ENCODE data around the gene RNASE4. TPM values are rescaled to one million over a fixed set of nuclear protein-coding genes. Genes with fewer than 3 reads are reported as not detected.

RNASE4 gene
- total and polyA plus RNA-seq, 2 donors (not counting 3 experiments of a cell fraction or from before 2014, with no cell fraction given) = 6.9 to 27.4 TPM

GRCh38 chr14:20681348-20682126 is 2.8 kb upstream of the RNASE4 start:
- no TSS peak for BruUV-seq (replicated peaks)
- Histone ChIP-seq H3K4me3 (replicated peaks in 1 of 3; ENCODE audit: insufficient read depth in 1 of 3, low read depth in 1 of 3, low read length in 3 of 3) (peak overlapping the region; percentile 40 to 84 (median 80)), H3K27ac (ENCODE audit: insufficient read depth, low read depth, low read length) (peak overlapping the region; percentile 97), H3K9me3 (replicated peaks; ENCODE audit: control insufficient read depth, insufficient read depth, low read length) (no peaks in the 10 kb centered on the region), H3K27me3 (ENCODE audit: control insufficient read depth in 2 of 2, insufficient read depth in 2 of 2, low read length in 2 of 2) (peaks cover 4 to 6% of the 10 kb centered on the region in 2 experiments), H3K4me1 (ENCODE audit: control insufficient read depth, extremely low read depth, insufficient read depth, low read length) (peaks cover 27% of the 10 kb centered on the region), H3K4me2 (ENCODE audit: insufficient read depth, low read length) (peak overlapping the region; percentile 86), H3K36me3 (ENCODE audit: control insufficient read depth in 2 of 2, extremely low read depth in 1 of 2, insufficient read depth in 2 of 2, low read length in 2 of 2) (no peaks in the 10 kb centered on the region), H4K20me1 (replicated peaks; ENCODE audit: control insufficient read depth, extremely low read depth, insufficient read depth, low read length) (no peaks in the 10 kb centered on the region), H3K9ac (replicated peaks; ENCODE audit: extremely low read depth, insufficient read depth, low read length) (peak overlapping the region; percentile 97), H2AFZ (ENCODE audit: low read depth, low read length) (peak overlapping the region; percentile 98), H3K9me1 (replicated peaks; ENCODE audit: control insufficient read depth, extremely low read depth, insufficient read depth, low read length) (no peaks in the 10 kb centered on the region), H3K79me2 (ENCODE audit: control insufficient read depth, insufficient read depth, low read length) (no peaks in the 10 kb centered on the region)
- DNase-seq (ENCODE audit: low read depth, low spot score) (peak; percentile 91), FAIRE-seq (peak; percentile 93)
- ChIA-PET POLR2A (interaction anchor here (1.0 to 1.9 kb wide), 3 partner anchors 9 to 338 kb away, joined by 3 to 4 read pairs (median 4); partner anchors contain the start of genes PARP2 and TEP1), CTCF (interaction anchor here (1.1 to 6.4 kb wide), 11 partner anchors 9 to 338 kb away, joined by 3 to 49 read pairs (median 8); partner anchors contain the start of genes PARP2 and RNASE1)
- peak; percentile 18 for TF ChIP-seq GATA2 (IDR thresholded peaks at IDR 0.05; ENCODE audit: insufficient read depth, insufficient read length, low read depth, low read length)
- TF ChIP-seq MYC (IDR thresholded peaks at IDR 0.05; ENCODE audit: low read depth, low read length) = no peak
- dilution Hi-C loops (cut with MboI; ENCODE audit: extremely low pct_ligation_motif_present, low sequenced_read_pairs) (no loop called here), intact Hi-C loops (cut with micrococcal nuclease) (loop anchor here (1.0 to 2.0 kb wide), 4 partner anchors 18 to 269 kb away; partner anchors contain the start of gene TEP1)

DNA sequence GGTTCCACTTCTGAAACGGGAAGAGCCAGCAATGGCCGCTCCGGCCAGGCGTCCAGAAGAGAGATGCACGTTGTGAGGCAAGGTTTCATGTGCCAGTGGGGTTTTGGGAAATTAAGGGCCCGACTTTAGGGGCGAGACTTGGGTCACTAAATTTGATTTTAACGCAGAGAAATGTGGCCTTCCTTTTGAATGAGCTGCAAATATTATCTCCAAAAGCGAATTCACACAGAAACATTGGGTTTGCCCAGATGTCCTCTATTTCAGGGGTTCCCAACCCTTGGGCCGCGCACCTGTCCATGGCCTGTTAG is 2.3 kb upstream of the RNASE4 start:
- Histone ChIP-seq H3K36me3 (ENCODE audit: control insufficient read depth in 2 of 2, extremely low read depth in 1 of 2, insufficient read depth in 2 of 2, low read length in 2 of 2) (no peaks in the 10 kb centered on the region), H3K9me3 (replicated peaks; ENCODE audit: control insufficient read depth, insufficient read depth, low read length) (no peaks in the 10 kb centered on the region), H3K27me3 (ENCODE audit: control insufficient read depth in 2 of 2, insufficient read depth in 2 of 2, low read length in 2 of 2) (peaks cover 0 to under 1% of the 10 kb centered on the region in 2 experiments), H3K4me3 (replicated peaks in 1 of 3; ENCODE audit: insufficient read depth in 1 of 3, low read depth in 1 of 3, low read length in 3 of 3) (peak overlapping the region; percentile 40 to 84 (median 80)), H3K27ac (ENCODE audit: insufficient read depth, low read depth, low read length) (peak overlapping the region; percentile 97), H3K79me2 (ENCODE audit: control insufficient read depth, insufficient read depth, low read length) (no peaks in the 10 kb centered on the region), H3K9me1 (replicated peaks; ENCODE audit: control insufficient read depth, extremely low read depth, insufficient read depth, low read length) (no peaks in the 10 kb centered on the region), H3K4me2 (ENCODE audit: insufficient read depth, low read length) (peak overlapping the region; percentile 86), H3K4me1 (ENCODE audit: control insufficient read depth, extremely low read depth, insufficient read depth, low read length) (peaks cover 27% of the 10 kb centered on the region), H2AFZ (ENCODE audit: low read depth, low read length) (peak overlapping the region; percentile 98), H3K9ac (replicated peaks; ENCODE audit: extremely low read depth, insufficient read depth, low read length) (peak overlapping the region; percentile 97), H4K20me1 (replicated peaks; ENCODE audit: control insufficient read depth, extremely low read depth, insufficient read depth, low read length) (no peaks in the 10 kb centered on the region)
- CTCF ChIA-PET = interaction anchor here (1.3 to 6.4 kb wide), 8 partner anchors 9 to 289 kb away, joined by 3 to 49 read pairs (median 18); partner anchors contain the start of gene RNASE1
- FAIRE-seq (no peak), DNase-seq (ENCODE audit: low read depth, low spot score) (no peak)
- no peak for TF ChIP-seq POLR2AphosphoS5 (IDR thresholded peaks at IDR 0.05; ENCODE audit: insufficient read depth, low read depth, low read length)
- TF ChIP-seq POLR2A (IDR thresholded peaks at IDR 0.05; ENCODE audit: low read depth, low read length) = no peak
- no peak for TF ChIP-seq EZH2 (IDR thresholded peaks at IDR 0.05; ENCODE audit: borderline replicate concordance, low read depth, low read length, severe bottlenecking)
- peak in 1 of 2 donors; percentile 13 for TF ChIP-seq CTCF (IDR thresholded peaks at IDR 0.05; ENCODE audit: extremely low read depth in 1 of 2, insufficient read depth in 1 of 2, low read depth in 1 of 2, low read length in 2 of 2)
- BruUV-seq (replicated peaks) = TSS peak; percentile 96
- POLR2A ChIA-PET = interaction anchor here (1.0 to 1.9 kb wide), 3 partner anchors 9 to 339 kb away, joined by 3 to 4 read pairs (median 4); partner anchors contain the start of genes PARP2 and TEP1
- dilution Hi-C loops (cut with MboI; ENCODE audit: extremely low pct_ligation_motif_present, low sequenced_read_pairs) (no loop called here), intact Hi-C loops (cut with micrococcal nuclease) (no loop called here)
